NCI-H1436 treated with DMSO at 0.1 percent for 48 hours (cell line): Measurements from ENCODE around the gene SLC12A8.

ENCODE experiments used
- DNase-seq: peaks from one replicate; lab custom pipeline; 2025; lab: John Stamatoyannopoulos, UW

Gene SLC12A8

GRCh38 chr3:125140011-125140817 is 72.3 kb downstream of the SLC12A8 start:
- DNase-seq, result no peak

GRCh38 chr3:125139386-125139785 is 73.2 kb downstream of the SLC12A8 start:
- DNase-seq, result no peak

GRCh38 chr3:125137358-125138033 is 75.1 kb downstream of the SLC12A8 start:
- DNase-seq, result no peak

- no peak for DNase-seq
Observed at GRCh38 chr3:125136966-125137357, 75.6 kb downstream of the SLC12A8 start.

- DNase-seq, result no peak
Observed at GRCh38 chr3:125136515-125136914, 76.0 kb downstream of the SLC12A8 start.

GRCh38 chr3:125134952-125135351 is 77.6 kb downstream of the SLC12A8 start:
- DNase-seq, result no peak

GRCh38 chr3:125132815-125133214 is 79.7 kb downstream of the SLC12A8 start:
- DNase-seq, result no peak

- DNase-seq, result no peak
Observed at GRCh38 chr3:125129512-125129997, 83.0 kb downstream of the SLC12A8 start.

- DNase-seq, result no peak
Observed at GRCh38 chr3:125128861-125129501, 83.6 kb downstream of the SLC12A8 start.

GRCh38 chr3:125126323-125126722 is 86.2 kb downstream of the SLC12A8 start:
- DNase-seq, result no peak

GRCh38 chr3:125125821-125126245 is 86.7 kb downstream of the SLC12A8 start:
- DNase-seq, result no peak

GRCh38 chr3:125123451-125124305 is 88.9 kb downstream of the SLC12A8 start:
- DNase-seq, result no peak

- no peak for DNase-seq
Observed at GRCh38 chr3:125121246-125122010, 91.1 kb downstream of the SLC12A8 start.

GRCh38 chr3:125120379-125121122 is 92.0 kb downstream of the SLC12A8 start:
- no peak for DNase-seq

- DNase-seq, result no peak
Observed at GRCh38 chr3:125119752-125120378, 92.7 kb downstream of the SLC12A8 start.

GRCh38 chr3:125118600-125118999 is 93.9 kb downstream of the SLC12A8 start:
- DNase-seq, result no peak

- DNase-seq, result no peak
Observed at GRCh38 chr3:125117631-125118191, 94.8 kb downstream of the SLC12A8 start.

GRCh38 chr3:125116311-125117080 is 96.1 kb downstream of the SLC12A8 start:
- DNase-seq, result no peak

- no peak for DNase-seq
Observed at GRCh38 chr3:125115640-125116039, 96.9 kb downstream of the SLC12A8 start.
